K562 (cell line): Measurements from ENCODE around the gene FBXO10. TPM values are rescaled to one million over a fixed set of nuclear protein-coding genes. Genes with fewer than 3 reads are reported as not detected.
A peak's percentile ranks its signal among the peaks of the same experiment; 100 is the strongest.

Experiments
- CBX1 ChIP-seq: sonication (generic); IDR thresholded peaks from 2 replicates; pipeline ENCODE4 v1.6.1; 2016; ENCODE audit warnings: antibody characterized with exemption, low read depth, mild to moderate bottlenecking
- FIP1L1 ChIP-seq: fragments of 200-400 bp; formaldehyde crosslinking; IDR thresholded peaks from 2 replicates; pipeline ENCODE4 v1.6.1; 2018; ENCODE audit warnings: mild to moderate bottlenecking, low read depth, low read length; ENCODE audit not compliant: poor library complexity, severe bottlenecking
- FOXM1 ChIP-seq, 2 experiments: fragments of 450-650 bp in 1 of 2; sonication (generic) in 1 of 2; formaldehyde crosslinking in 1 of 2; IDR thresholded peaks; 2 replicates each; pipeline versions ENCODE4 v1.6.1 to v1.9.0; 2017 to 2022; ENCODE audit warnings: low read depth in 2 of 2, mild to moderate bottlenecking in 2 of 2, missing genetic modification reagents in 1 of 2, moderate library complexity in 1 of 2
- GATAD2A ChIP-seq: fragments of 450-650 bp; IDR thresholded peaks from 2 replicates; pipeline ENCODE4 v1.6.1; 2017
- IFI16 ChIP-seq: fragments of 250-450 bp; sonication (Bioruptor Pico); IDR thresholded peaks from 2 replicates; pipeline ENCODE4 v2.1.2; 2022; ENCODE audit warnings: mild to moderate bottlenecking, inconsistent platforms
- POU5F1 ChIP-seq: fragments of 150-350 bp; IDR thresholded peaks from 2 replicates; pipeline ENCODE4 v1.6.1; 2014; ENCODE audit warnings: borderline replicate concordance, low read length, low read depth, mild to moderate bottlenecking; ENCODE audit not compliant: partially characterized antibody
- PURB ChIP-seq: sonication (generic); formaldehyde crosslinking; IDR thresholded peaks from 2 replicates; pipeline ENCODE4 v1.9.0; 2021; ENCODE audit warnings: low read depth, mild to moderate bottlenecking, missing genetic modification reagents
- U2AF1 ChIP-seq: fragments of 200-400 bp; formaldehyde crosslinking; optimal IDR thresholded peaks from 2 replicates; pipeline ENCODE3; 2017; ENCODE audit warnings: mild to moderate bottlenecking, low read depth, low read length, moderate library complexity
- ZNF133 ChIP-seq: fragments of 250-450 bp; sonication (Bioruptor Pico); IDR thresholded peaks from 2 replicates; pipeline ENCODE4 v1.4.0; 2020; ENCODE audit warnings: mild to moderate bottlenecking
- ZNF143 ChIP-seq: sonication (generic); formaldehyde crosslinking; IDR thresholded peaks from 2 replicates; pipeline ENCODE4 v1.9.0; 2022; ENCODE audit warnings: mild to moderate bottlenecking, missing genetic modification reagents
- ZNF146 ChIP-seq: IDR thresholded peaks from one replicate; pipeline ENCODE4 v1.6.1; 2018; ENCODE audit warnings: missing compliant biosample characterization; ENCODE audit not compliant: unreplicated experiment
- ZNF436 ChIP-seq: fragments of 250-450, 450-650 bp; sonication (Bioruptor Pico); formaldehyde crosslinking; IDR thresholded peaks from 2 replicates; pipeline ENCODE4 v1.7.0; 2020; ENCODE audit warnings: mild to moderate bottlenecking
- ZNF57 ChIP-seq: fragments of 450-650 bp; formaldehyde crosslinking; IDR thresholded peaks from 2 replicates; pipeline ENCODE4 v1.4.0; 2020; ENCODE audit warnings: mild to moderate bottlenecking, moderate library complexity
- ZNF583 ChIP-seq: fragments of 250-450 bp; sonication (Bioruptor Pico); IDR thresholded peaks from 2 replicates; pipeline ENCODE4 v1.4.0; 2020
- polyA plus RNA-seq, 8 experiments: library from polyadenylated mRNA; depleted of rRNA in 4 of 8; stranded (reverse) in 5 of 8; unstranded in 3 of 8; fragments of >200 nt; fragmentation: Nextera tagmentation in 2 of 8; fragmentation: Illumina TruSeq in 1 of 8; extraction: Ambion mirVana in 2 of 8; extraction: Trizol in 1 of 8; gene quantifications; 2 replicates each; pipeline versions ENCODE4 v1.2.1 to v1.2.3, GENCODE V29; 2011 to 2014; ENCODE audit warnings: inconsistent platforms in 1 of 8, missing spikeins in 1 of 8
- total RNA-seq, 7 experiments: library from RNA; depleted of rRNA in 6 of 7; stranded (reverse); fragments of >200 nt in 6 of 7; fragmentation: Illumina TruSeq in 2 of 7; extraction: Trizol in 2 of 7; gene quantifications; 2 replicates each; pipeline versions ENCODE4 v1.2.1 to v1.2.3, GENCODE V29; 2011 to 2021; ENCODE audit warnings: low replicate concordance in 1 of 7
- TF ChIP-seq, protein P1 (sequence below): fragments of 250-450 bp; sonication (Bioruptor Pico); IDR thresholded peaks from 2 replicates; pipeline ENCODE4 v1.5.0; 2021
- TF ChIP-seq, protein P2 (sequence below): IDR thresholded peaks from 2 replicates; pipeline ENCODE4 v1.6.1; 2012; ENCODE audit warnings: low read depth, low read length, improper control_type of control experiment, borderline replicate concordance
- TF ChIP-seq, protein P3 (sequence below): sonication (generic); formaldehyde crosslinking; IDR thresholded peaks from 2 replicates; pipeline ENCODE4 v1.8.0; 2022; ENCODE audit warnings: missing genetic modification reagents, mild to moderate bottlenecking, borderline replicate concordance
- TF ChIP-seq, protein P4 (sequence below): sonication (generic); IDR thresholded peaks from 2 replicates; pipeline ENCODE4 v1.6.1; 2016
- TF ChIP-seq, protein P5 (sequence below), 2 experiments: fragments of 250-450 bp in 1 of 2; fragments of 450-650 bp in 1 of 2; sonication (Bioruptor Pico) in 1 of 2; IDR thresholded peaks; 2 replicates each; pipeline versions ENCODE4 v1.6.1 to v1.8.0; 2016 to 2021; ENCODE audit warnings: mild to moderate bottlenecking in 2 of 2, moderate library complexity in 2 of 2, missing compliant biosample characterization in 1 of 2, missing genetic modification characterization in 1 of 2
- TF ChIP-seq, protein P6 (sequence below): fragments of 450-650 bp; IDR thresholded peaks from one replicate; pipeline ENCODE4 v1.6.1; 2018; ENCODE audit warnings: mild to moderate bottlenecking, moderate library complexity; ENCODE audit not compliant: partially characterized antibody

The FBXO10 gene
- total and polyA plus RNA-seq, 9 of the 15 experiments (the other 6 are each of a cell fraction or from before 2014, with no cell fraction given): 0.84 to 9.9 (median 6.0) TPM

DNA sequence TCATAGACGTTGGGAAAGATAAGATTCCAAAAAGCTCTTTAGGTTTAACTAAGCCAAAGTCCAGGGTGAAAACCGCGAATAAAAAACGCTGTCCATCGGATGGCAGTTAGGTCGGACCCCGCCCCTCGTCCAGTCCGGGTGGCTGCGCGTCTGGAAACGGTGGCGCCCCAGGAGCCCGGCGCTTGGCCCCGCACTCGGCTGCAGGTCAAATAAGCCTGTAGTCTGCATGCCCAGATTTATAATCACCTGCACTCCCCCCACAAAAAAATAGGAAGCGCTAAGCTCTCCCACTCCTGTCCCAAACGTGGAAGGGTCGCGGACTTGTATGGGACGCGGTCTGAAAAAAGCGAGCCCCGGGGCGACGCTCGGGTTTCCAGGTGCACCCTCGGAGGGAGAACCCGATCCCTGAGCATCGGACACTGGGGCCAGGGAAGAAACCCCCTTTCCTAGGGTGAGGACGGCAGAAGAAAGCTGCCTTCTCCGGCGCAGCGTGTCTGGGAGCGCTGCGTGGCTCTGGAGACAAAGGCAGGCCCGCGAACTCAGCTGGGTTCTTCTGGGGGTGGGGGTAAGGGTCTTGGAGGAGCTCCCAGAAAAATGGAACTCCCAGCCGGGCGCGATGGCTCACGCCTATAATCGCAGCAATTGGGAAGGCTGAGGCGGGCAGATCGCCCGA lies 110.0 kb downstream of the FBXO10 start (continued):
- TF ChIP-seq, protein P1, sequence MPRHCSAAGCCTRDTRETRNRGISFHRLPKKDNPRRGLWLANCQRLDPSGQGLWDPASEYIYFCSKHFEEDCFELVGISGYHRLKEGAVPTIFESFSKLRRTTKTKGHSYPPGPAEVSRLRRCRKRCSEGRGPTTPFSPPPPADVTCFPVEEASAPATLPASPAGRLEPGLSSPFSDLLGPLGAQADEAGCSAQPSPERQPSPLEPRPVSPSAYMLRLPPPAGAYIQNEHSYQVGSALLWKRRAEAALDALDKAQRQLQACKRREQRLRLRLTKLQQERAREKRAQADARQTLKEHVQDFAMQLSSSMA (CRISPR knock-in tag): no peak
- TF ChIP-seq U2AF1: no peak
- TF ChIP-seq ZNF143 (CRISPR knock-in tag): no peak
- 0 out of 2 replicates have a peak, but pooled peaks have one; percentile 37 for TF ChIP-seq ZNF583 (CRISPR knock-in tag)
- no peak for TF ChIP-seq FOXM1 (IDR thresholded peaks at IDR 0.05; ENCODE audit: low read depth)
- no peak for TF ChIP-seq FOXM1 (CRISPR knock-in tag; IDR thresholded peaks at IDR 0.05; ENCODE audit: low read depth)
- no peak for TF ChIP-seq ZNF146 (CRISPR knock-in tag)
- TF ChIP-seq, protein P2, sequence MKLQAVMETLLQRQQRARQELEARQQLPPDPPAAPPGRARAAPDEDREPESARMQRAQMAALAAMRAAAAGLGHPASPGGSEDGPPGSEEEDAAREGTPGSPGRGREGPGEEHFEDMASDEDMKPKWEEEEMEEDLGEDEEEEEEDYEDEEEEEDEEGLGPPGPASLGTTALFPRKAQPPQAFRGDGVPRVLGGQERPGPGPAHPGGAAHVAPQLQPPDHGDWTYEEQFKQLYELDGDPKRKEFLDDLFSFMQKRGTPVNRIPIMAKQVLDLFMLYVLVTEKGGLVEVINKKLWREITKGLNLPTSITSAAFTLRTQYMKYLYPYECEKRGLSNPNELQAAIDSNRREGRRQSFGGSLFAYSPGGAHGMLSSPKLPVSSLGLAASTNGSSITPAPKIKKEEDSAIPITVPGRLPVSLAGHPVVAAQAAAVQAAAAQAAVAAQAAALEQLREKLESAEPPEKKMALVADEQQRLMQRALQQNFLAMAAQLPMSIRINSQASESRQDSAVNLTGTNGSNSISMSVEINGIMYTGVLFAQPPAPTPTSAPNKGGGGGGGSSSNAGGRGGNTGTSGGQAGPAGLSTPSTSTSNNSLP: no peak
- no peak for TF ChIP-seq ZNF436 (CRISPR knock-in tag)
- TF ChIP-seq IFI16 (CRISPR knock-in tag): no peak
- no peak; the same call in 1 of the 2 replicates for TF ChIP-seq GATAD2A
- TF ChIP-seq PURB (CRISPR knock-in tag): no peak
- TF ChIP-seq, protein P3, sequence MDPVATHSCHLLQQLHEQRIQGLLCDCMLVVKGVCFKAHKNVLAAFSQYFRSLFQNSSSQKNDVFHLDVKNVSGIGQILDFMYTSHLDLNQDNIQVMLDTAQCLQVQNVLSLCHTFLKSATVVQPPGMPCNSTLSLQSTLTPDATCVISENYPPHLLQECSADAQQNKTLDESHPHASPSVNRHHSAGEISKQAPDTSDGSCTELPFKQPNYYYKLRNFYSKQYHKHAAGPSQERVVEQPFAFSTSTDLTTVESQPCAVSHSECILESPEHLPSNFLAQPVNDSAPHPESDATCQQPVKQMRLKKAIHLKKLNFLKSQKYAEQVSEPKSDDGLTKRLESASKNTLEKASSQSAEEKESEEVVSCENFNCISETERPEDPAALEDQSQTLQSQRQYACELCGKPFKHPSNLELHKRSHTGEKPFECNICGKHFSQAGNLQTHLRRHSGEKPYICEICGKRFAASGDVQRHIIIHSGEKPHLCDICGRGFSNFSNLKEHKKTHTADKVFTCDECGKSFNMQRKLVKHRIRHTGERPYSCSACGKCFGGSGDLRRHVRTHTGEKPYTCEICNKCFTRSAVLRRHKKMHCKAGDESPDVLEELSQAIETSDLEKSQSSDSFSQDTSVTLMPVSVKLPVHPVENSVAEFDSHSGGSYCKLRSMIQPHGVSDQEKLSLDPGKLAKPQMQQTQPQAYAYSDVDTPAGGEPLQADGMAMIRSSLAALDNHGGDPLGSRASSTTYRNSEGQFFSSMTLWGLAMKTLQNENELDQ (CRISPR knock-in tag): no peak
- TF ChIP-seq ZNF57 (CRISPR knock-in tag): no peak
- TF ChIP-seq, protein P4, sequence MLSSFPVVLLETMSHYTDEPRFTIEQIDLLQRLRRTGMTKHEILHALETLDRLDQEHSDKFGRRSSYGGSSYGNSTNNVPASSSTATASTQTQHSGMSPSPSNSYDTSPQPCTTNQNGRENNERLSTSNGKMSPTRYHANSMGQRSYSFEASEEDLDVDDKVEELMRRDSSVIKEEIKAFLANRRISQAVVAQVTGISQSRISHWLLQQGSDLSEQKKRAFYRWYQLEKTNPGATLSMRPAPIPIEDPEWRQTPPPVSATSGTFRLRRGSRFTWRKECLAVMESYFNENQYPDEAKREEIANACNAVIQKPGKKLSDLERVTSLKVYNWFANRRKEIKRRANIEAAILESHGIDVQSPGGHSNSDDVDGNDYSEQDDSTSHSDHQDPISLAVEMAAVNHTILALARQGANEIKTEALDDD: no peak
- no peak for TF ChIP-seq CBX1
- TF ChIP-seq, protein P5, sequence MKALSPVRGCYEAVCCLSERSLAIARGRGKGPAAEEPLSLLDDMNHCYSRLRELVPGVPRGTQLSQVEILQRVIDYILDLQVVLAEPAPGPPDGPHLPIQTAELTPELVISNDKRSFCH (CRISPR knock-in tag; IDR thresholded peaks at IDR 0.05): no peak
- TF ChIP-seq, protein P5 (tag; IDR thresholded peaks at IDR 0.05): no peak
- no peak for TF ChIP-seq FIP1L1
- TF ChIP-seq, protein P6, sequence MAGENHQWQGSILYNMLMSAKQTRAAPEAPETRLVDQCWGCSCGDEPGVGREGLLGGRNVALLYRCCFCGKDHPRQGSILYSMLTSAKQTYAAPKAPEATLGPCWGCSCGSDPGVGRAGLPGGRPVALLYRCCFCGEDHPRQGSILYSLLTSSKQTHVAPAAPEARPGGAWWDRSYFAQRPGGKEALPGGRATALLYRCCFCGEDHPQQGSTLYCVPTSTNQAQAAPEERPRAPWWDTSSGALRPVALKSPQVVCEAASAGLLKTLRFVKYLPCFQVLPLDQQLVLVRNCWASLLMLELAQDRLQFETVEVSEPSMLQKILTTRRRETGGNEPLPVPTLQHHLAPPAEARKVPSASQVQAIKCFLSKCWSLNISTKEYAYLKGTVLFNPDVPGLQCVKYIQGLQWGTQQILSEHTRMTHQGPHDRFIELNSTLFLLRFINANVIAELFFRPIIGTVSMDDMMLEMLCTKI: no peak
- TF ChIP-seq POU5F1: no peak
- no peak for TF ChIP-seq ZNF133 (CRISPR knock-in tag)
